AG09309 (cell line): ENCODE results near the gene BCL11A.

Experiments used
- DNase-seq: peaks from one replicate; pipeline ENCODE4 v3.0.0-alpha.2; 2010; ENCODE audit warnings: low read depth
- H3K4me3 ChIP-seq: 2 replicates; pipeline ENCODE4 v1.5.1; 2011; ENCODE audit warnings: mild to moderate bottlenecking, low read depth, low read length, moderate library complexity; ENCODE audit not compliant: control insufficient read depth
- CTCF ChIP-seq: IDR thresholded peaks from 2 replicates; pipeline ENCODE4 v1.5.1; 2011; ENCODE audit warnings: mild to moderate bottlenecking, low read depth, low read length, inconsistent platforms; ENCODE audit not compliant: insufficient read depth, control insufficient read depth; ENCODE audit errors: missing control alignments

Gene BCL11A

DNA sequence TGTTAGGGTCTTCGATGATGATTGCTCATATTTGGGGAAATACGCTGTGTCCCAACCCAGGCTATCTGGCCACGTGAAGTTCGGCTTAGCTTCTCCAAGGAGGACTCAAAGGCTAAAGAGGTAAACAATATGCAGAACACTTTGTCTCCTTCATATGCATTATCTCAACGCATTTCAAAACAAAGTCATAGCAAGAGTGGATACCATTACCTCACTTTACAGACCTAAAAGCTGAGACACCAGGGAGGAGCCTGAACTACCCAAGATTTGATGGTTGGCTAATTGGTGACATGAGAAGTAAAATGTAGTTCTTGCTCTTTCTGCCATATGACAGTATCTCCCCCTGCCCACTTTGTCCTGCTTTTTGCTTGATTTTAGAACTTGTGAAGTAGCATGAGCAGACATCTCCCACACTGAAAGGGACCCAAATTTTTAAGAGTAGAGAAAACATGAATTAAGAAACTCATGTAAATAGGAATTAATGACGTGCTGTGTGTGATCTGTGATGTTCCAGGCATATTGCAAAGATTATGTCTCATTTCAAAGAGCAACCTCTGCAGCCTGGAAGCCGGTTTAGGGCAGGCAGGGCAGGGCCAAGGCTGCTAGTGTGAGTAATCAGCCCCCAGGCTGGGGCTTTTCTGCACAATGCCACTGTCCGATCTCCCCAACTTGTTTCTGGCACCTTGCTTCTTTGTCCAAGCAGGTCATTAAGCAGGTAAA lies 144.5 kb downstream of the BCL11A start:
- no peak for DNase-seq
- no peak for TF ChIP-seq CTCF
- H3K4me3 ChIP-seq, result no peak overlapping the region

DNA sequence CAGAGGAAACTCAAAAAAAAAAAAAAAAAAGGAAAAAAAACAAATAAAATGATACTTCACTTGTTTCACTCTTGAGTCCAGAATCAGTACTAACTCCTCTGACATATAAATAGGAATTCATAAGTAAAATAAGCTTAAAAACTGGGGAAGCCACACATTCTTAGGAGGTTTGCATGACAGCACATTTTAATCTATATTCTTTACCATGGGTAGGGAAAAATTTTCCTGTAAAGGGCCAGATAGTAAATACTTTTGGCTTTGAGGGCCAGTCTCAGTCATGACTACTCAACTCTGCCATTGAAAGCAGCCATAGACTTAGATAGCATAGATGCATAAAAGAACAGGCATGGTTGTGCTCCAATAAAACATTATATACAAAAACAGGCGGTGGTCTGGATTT lies 145.2 kb downstream of the BCL11A start:
- TF ChIP-seq CTCF, result no peak
- DNase-seq, result no peak
- H3K4me3 ChIP-seq, result no peak overlapping the region

GRCh38 chr2:60407398-60407797 lies 146.1 kb downstream of the BCL11A start:
- DNase-seq, result no peak
- TF ChIP-seq CTCF, result no peak
- no peak overlapping the region for H3K4me3 ChIP-seq

DNA sequence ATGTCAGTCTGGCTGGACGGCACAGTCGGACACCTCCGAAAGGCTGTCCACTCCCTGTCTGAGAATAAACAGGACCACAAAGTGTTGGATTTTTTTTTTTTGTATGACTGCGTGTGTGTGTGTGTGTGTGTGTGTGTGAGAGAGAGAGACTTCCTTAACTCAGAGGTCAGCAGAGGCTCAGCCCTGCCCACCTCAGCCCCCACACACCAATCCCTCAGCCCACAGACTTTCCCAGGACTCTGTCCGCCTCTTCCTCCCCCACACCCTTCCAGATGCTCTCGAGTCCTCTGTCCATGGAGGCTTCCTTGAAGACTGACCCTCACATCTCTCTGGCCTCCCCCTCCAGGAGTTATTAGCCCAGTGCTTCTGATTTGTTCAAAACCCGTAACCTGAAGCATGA lies 147.3 kb downstream of the BCL11A start:
- TF ChIP-seq CTCF, result no peak
- no peak overlapping the region for H3K4me3 ChIP-seq
- DNase-seq, result no peak

GRCh38 chr2:60405271-60405919 lies 148.1 kb downstream of the BCL11A start:
- no peak for DNase-seq
- no peak overlapping the region for H3K4me3 ChIP-seq
- TF ChIP-seq CTCF, result no peak
